Liver (tissue), 9 donors: ENCODE measurements around the gene ARHGAP5. TPM values are rescaled to one million over a fixed set of nuclear protein-coding genes. Genes with fewer than 3 reads are reported as not detected.

Source experiments
- DNase-seq: peaks from one replicate; pipeline ENCODE4 v3.0.0-alpha.2; 2017; ENCODE audit warnings: low spot score
- H3K27ac ChIP-seq, 2 donors: one replicate each; pipeline ENCODE4 v1.7.0; 2013; ENCODE audit warnings: inconsistent platforms in 2 of 2, low read length in 2 of 2, control low read depth in 1 of 2, low read depth in 1 of 2, mild to moderate bottlenecking in 1 of 2
- H3K27me3 ChIP-seq, 4 donors: one replicate each; pipeline versions ENCODE4 v1.6.1 to v1.7.0; 2013; ENCODE audit warnings: low read length in 3 of 4, inconsistent platforms in 1 of 4, mild to moderate bottlenecking in 1 of 4, moderate library complexity in 1 of 4; ENCODE audit not compliant: control insufficient read depth in 4 of 4, insufficient read depth in 4 of 4
- H3K36me3 ChIP-seq, 4 donors: one replicate each; pipeline versions ENCODE4 v1.6.1 to v1.7.0; 2013; ENCODE audit warnings: low read length in 3 of 4, mild to moderate bottlenecking in 3 of 4, low read depth in 1 of 4, moderate library complexity in 1 of 4; ENCODE audit not compliant: control insufficient read depth in 4 of 4, insufficient read depth in 3 of 4
- H3K4me1 ChIP-seq, 4 donors: one replicate each; pipeline versions ENCODE4 v1.6.1 to v1.7.0; 2013; ENCODE audit warnings: low read length in 3 of 4, mild to moderate bottlenecking in 3 of 4, moderate library complexity in 1 of 4; ENCODE audit not compliant: control insufficient read depth in 4 of 4, insufficient read depth in 4 of 4
- H3K4me3 ChIP-seq, 3 donors: one replicate each; pipeline versions ENCODE4 v1.6.1 to v1.7.0; 2013; ENCODE audit warnings: low read length in 3 of 3, control low read depth in 1 of 3, low read depth in 1 of 3, mild to moderate bottlenecking in 1 of 3
- H3K9ac ChIP-seq, 2 donors: one replicate each; pipeline ENCODE4 v1.7.0; 2013; ENCODE audit warnings: low read length in 2 of 2, mild to moderate bottlenecking in 2 of 2, moderate library complexity in 2 of 2, control low read depth in 1 of 2, low read depth in 1 of 2
- H3K9me3 ChIP-seq, 4 donors: one replicate each; pipeline versions ENCODE4 v1.6.1 to v1.7.0; 2013; ENCODE audit warnings: low read length in 3 of 4; ENCODE audit not compliant: control insufficient read depth in 4 of 4
- CTCF ChIP-seq: fragments of 150-350 bp; IDR thresholded peaks from 2 replicates; pipeline ENCODE4 v1.5.1; 2017; ENCODE audit warnings: improper control_type of control experiment, low read depth, low read length; ENCODE audit not compliant: missing input control
- FOXA1 ChIP-seq: IDR thresholded peaks from 2 replicates; pipeline ENCODE4 v1.6.1; 2016; ENCODE audit warnings: antibody characterized with exemption
- FOXA2 ChIP-seq: IDR thresholded peaks from 2 replicates; pipeline ENCODE4 v1.6.1; 2016; ENCODE audit warnings: antibody characterized with exemption
- GABPA ChIP-seq, 2 donors: IDR thresholded peaks in 1 of 2; conservative IDR thresholded peaks in 1 of 2; 2 replicates each; pipeline ENCODE4 v1.6.1; 2016; ENCODE audit warnings: antibody characterized with exemption in 2 of 2, mild to moderate bottlenecking in 1 of 2, moderate library complexity in 1 of 2
- HNF4G ChIP-seq: IDR thresholded peaks from 2 replicates; pipeline ENCODE4 v1.6.1; 2016; ENCODE audit warnings: antibody characterized with exemption
- JUND ChIP-seq, 2 donors: IDR thresholded peaks; 2 replicates each; pipeline ENCODE4 v1.6.1; 2016; ENCODE audit warnings: antibody characterized with exemption in 2 of 2
- NR2F2 ChIP-seq: IDR thresholded peaks from 2 replicates; pipeline ENCODE4 v1.6.1; 2016; ENCODE audit warnings: antibody characterized with exemption
- RAD21 ChIP-seq, 2 donors: IDR thresholded peaks; 2 replicates each; pipeline ENCODE4 v1.6.1; 2016; ENCODE audit warnings: antibody characterized with exemption in 2 of 2, mild to moderate bottlenecking in 2 of 2
- SP1 ChIP-seq: IDR thresholded peaks from 2 replicates; pipeline ENCODE4 v1.6.1; 2018; ENCODE audit warnings: antibody characterized with exemption, mild to moderate bottlenecking
- YY1 ChIP-seq: IDR thresholded peaks from 2 replicates; pipeline ENCODE4 v1.6.1; 2016; ENCODE audit warnings: antibody characterized with exemption, mild to moderate bottlenecking
- ZBTB33 ChIP-seq: IDR thresholded peaks from 2 replicates; pipeline ENCODE4 v1.6.1; 2016; ENCODE audit warnings: antibody characterized with exemption
- WGBS: extraction: QIAGEN DNeasy Blood & Tissue Kit; methylation state at CpG from one replicate; pipeline ENCODE4 v1.1.7; 2013; 5-methylcytosine and 5-hydroxymethylcytosine counted together
- polyA plus RNA-seq, 2 donors: library from polyadenylated mRNA; stranded (reverse) in 1 of 2; unstranded in 1 of 2; fragments of 200-250 nt in 1 of 2; fragments of >200 nt in 1 of 2; fragmentation: Nextera tagmentation in 1 of 2; extraction: Ambion mirVana in 1 of 2; gene quantifications; one replicate each; pipeline versions ENCODE4 v1.2.1 to v1.2.3, GENCODE V29; 2013 to 2015
- total RNA-seq, 2 donors: library from RNA; depleted of rRNA; stranded (reverse); fragments of >200 nt; gene quantifications; one replicate each; pipeline ENCODE4 v1.2.3, GENCODE V29; 2014
- TF ChIP-seq, protein P1 (sequence below): IDR thresholded peaks from 2 replicates; pipeline ENCODE4 v1.6.1; 2016; ENCODE audit warnings: antibody characterized with exemption, mild to moderate bottlenecking
- donor health status: healthy.
- donor health status: healthy.
- donor health status: healthy.
- donor health status: healthy.
- donor health status: healthy.

The ARHGAP5 gene
- total and polyA plus RNA-seq, 4 donors: 9.6 to 48.7 (median 29.0) TPM

DNA sequence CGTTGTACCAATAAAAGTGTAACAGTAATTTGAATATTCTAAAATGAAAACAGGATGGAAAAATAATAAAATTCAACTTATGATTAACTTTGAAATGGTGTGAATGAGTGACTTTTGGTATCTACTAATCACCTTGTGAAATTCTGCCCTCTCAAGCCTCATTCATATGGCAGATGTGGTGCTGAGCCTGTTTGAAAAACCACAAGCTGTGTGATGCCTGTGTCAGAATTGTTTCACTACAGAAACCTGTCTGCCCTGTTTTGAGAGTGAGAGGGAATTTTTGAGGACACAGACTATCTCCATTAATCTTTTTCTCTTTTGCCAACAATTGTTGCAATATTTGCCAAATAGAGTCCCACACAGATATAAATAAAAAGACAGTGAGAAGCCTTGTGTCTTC lies 120.8 kb downstream of the ARHGAP5 start (continued):
- TF ChIP-seq ZBTB33 (no peak), SP1 (no peak), FOXA2 (no peak), HNF4G (no peak), RAD21 (IDR thresholded peaks at IDR 0.05) (no peak)

GRCh38 chr14:32200368-32201192 lies 123.5 kb downstream of the ARHGAP5 start:
- H3K4me1 ChIP-seq: peaks cover 0 to 25% (median 17%) of the 10 kb centered on the region in 4 donors
- H3K36me3 ChIP-seq: no peaks in the 10 kb centered on the region
- peak overlapping the region; percentile 76 to 84 for H3K27ac ChIP-seq
- TF ChIP-seq JUND (IDR thresholded peaks at IDR 0.05): no peak
- TF ChIP-seq, protein P1, sequence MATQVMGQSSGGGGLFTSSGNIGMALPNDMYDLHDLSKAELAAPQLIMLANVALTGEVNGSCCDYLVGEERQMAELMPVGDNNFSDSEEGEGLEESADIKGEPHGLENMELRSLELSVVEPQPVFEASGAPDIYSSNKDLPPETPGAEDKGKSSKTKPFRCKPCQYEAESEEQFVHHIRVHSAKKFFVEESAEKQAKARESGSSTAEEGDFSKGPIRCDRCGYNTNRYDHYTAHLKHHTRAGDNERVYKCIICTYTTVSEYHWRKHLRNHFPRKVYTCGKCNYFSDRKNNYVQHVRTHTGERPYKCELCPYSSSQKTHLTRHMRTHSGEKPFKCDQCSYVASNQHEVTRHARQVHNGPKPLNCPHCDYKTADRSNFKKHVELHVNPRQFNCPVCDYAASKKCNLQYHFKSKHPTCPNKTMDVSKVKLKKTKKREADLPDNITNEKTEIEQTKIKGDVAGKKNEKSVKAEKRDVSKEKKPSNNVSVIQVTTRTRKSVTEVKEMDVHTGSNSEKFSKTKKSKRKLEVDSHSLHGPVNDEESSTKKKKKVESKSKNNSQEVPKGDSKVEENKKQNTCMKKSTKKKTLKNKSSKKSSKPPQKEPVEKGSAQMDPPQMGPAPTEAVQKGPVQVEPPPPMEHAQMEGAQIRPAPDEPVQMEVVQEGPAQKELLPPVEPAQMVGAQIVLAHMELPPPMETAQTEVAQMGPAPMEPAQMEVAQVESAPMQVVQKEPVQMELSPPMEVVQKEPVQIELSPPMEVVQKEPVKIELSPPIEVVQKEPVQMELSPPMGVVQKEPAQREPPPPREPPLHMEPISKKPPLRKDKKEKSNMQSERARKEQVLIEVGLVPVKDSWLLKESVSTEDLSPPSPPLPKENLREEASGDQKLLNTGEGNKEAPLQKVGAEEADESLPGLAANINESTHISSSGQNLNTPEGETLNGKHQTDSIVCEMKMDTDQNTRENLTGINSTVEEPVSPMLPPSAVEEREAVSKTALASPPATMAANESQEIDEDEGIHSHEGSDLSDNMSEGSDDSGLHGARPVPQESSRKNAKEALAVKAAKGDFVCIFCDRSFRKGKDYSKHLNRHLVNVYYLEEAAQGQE: no peak
- TF ChIP-seq YY1: no peak
- peak; percentile 14 for TF ChIP-seq CTCF
- TF ChIP-seq ZBTB33: no peak
- no peak for TF ChIP-seq NR2F2
- no peak for TF ChIP-seq GABPA (IDR thresholded peaks at IDR 0.05 in 1 of 2, conservative IDR thresholded peaks at IDR 0.05 in 1 of 2)
- no peak for TF ChIP-seq FOXA1
- 7% methylated on average over 14 of the region's 14 CpGs for WGBS
- H3K9me3 ChIP-seq: no peaks in the 10 kb centered on the region
- no peaks in the 10 kb centered on the region for H3K27me3 ChIP-seq
- H3K4me3 ChIP-seq: peak overlapping the region; percentile 56 to 91 (median 76)
- H3K9ac ChIP-seq: peak overlapping the region; percentile 73 to 86
- no peak for DNase-seq
